ENCODE data around the gene WNT2B. TPM values are rescaled to one million over a fixed set of nuclear protein-coding genes. Genes with fewer than 3 reads are reported as not detected.

Gene WNT2B
- total and polyA plus RNA-seq, 9 of the 15 experiments (the other 6 are each of a cell fraction or from before 2014, with no cell fraction given): 0.02 to 0.06 (median 0.04) TPM; not detected in 3

DNA sequence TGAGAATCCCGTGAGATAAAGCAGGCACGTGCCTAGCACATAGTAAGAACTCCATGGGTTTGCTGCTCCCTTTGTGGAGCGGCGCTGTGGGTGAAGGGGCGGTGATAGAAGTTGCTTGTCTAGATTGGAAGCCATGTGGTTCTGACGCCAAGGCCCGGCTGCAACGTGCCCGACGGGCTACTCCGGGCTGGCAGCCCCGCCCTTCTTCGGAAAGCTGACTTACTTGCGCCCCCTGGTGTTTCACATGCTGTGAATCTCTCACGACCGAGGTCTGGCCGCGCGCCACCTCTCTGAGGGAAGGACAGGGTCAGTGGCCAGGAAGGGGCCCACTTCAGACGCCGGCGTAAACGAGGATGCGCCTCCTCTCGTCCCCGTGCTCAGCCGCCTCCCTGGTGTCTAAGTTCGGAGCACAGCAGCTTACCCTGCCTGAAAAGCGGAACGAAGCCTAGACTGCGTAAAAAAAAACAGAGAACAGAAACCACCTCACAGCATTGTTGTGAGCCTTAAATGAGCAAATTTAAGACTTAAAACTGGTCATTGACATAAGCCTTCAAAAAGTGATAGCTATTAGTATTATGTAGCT is 42.6 kb upstream of the WNT2B start (continued):
- TF ChIP-seq, protein P1, sequence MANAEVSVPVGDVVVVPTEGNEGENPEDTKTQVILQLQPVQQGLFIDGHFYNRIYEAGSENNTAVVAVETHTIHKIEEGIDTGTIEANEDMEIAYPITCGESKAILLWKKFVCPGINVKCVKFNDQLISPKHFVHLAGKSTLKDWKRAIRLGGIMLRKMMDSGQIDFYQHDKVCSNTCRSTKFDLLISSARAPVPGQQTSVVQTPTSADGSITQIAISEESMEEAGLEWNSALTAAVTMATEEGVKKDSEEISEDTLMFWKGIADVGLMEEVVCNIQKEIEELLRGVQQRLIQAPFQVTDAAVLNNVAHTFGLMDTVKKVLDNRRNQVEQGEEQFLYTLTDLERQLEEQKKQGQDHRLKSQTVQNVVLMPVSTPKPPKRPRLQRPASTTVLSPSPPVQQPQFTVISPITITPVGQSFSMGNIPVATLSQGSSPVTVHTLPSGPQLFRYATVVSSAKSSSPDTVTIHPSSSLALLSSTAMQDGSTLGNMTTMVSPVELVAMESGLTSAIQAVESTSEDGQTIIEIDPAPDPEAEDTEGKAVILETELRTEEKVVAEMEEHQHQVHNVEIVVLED (CRISPR knock-in tag; IDR thresholded peaks at IDR 0.05): 0 out of 2 replicates have a peak, but pooled peaks have one; percentile 53
- TF ChIP-seq EWSR1 (IDR thresholded peaks at IDR 0.05; ENCODE audit: borderline replicate concordance, low read depth, partially characterized antibody): no peak
- peak; percentile 97 for TF ChIP-seq MYC (IDR thresholded peaks at IDR 0.05; ENCODE audit: low read depth, low read length)
- TF ChIP-seq MYC (CRISPR knock-in tag; IDR thresholded peaks at IDR 0.05; ENCODE audit: borderline replicate concordance, low read depth): peak; percentile 68; the same call in 1 of the 2 replicates
- TF ChIP-seq POLR2B (IDR thresholded peaks at IDR 0.05; ENCODE audit: low read depth, partially characterized antibody): no peak
- TF ChIP-seq PRPF4 (IDR thresholded peaks at IDR 0.05; ENCODE audit: insufficient read depth, low read depth, low read length, poor library complexity, severe bottlenecking): no peak
- peak; percentile 34; the same call in 1 of the 2 replicates for TF ChIP-seq SMARCA4 (IDR thresholded peaks at IDR 0.05)
- no peak for TF ChIP-seq ZNF354B (CRISPR knock-in tag; IDR thresholded peaks at IDR 0.05)
- peak; percentile 98 for TF ChIP-seq SMC3 (conservative IDR thresholded peaks at IDR 0.05; ENCODE audit: insufficient read depth, low read depth, low read length)
- TF ChIP-seq MEF2A (IDR thresholded peaks at IDR 0.05; ENCODE audit: control insufficient read depth, low read depth, low read length): 0 out of 2 replicates have a peak, but pooled peaks have one; percentile 19
- TF ChIP-seq ZNF384 (IDR thresholded peaks at IDR 0.05; ENCODE audit: low read depth, low read length): peak; percentile 40; the same call in 1 of the 2 replicates
- TF ChIP-seq ZFP36 (IDR thresholded peaks at IDR 0.05; ENCODE audit: low read depth, low read length, partially characterized antibody): peak; percentile 58
- TF ChIP-seq, protein P2, sequence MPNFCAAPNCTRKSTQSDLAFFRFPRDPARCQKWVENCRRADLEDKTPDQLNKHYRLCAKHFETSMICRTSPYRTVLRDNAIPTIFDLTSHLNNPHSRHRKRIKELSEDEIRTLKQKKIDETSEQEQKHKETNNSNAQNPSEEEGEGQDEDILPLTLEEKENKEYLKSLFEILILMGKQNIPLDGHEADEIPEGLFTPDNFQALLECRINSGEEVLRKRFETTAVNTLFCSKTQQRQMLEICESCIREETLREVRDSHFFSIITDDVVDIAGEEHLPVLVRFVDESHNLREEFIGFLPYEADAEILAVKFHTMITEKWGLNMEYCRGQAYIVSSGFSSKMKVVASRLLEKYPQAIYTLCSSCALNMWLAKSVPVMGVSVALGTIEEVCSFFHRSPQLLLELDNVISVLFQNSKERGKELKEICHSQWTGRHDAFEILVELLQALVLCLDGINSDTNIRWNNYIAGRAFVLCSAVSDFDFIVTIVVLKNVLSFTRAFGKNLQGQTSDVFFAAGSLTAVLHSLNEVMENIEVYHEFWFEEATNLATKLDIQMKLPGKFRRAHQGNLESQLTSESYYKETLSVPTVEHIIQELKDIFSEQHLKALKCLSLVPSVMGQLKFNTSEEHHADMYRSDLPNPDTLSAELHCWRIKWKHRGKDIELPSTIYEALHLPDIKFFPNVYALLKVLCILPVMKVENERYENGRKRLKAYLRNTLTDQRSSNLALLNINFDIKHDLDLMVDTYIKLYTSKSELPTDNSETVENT (CRISPR knock-in tag; IDR thresholded peaks at IDR 0.05): 0 out of 2 replicates have a peak, but pooled peaks have one; percentile 27
- TF ChIP-seq PYGO2 (tag; IDR thresholded peaks at IDR 0.05): no peak
- TF ChIP-seq ZNF212 (CRISPR knock-in tag; IDR thresholded peaks at IDR 0.05): no peak
- TF ChIP-seq ZNF121 (CRISPR knock-in tag; conservative IDR thresholded peaks at IDR 0.05): no peak
- no peak for TF ChIP-seq ZNF57 (CRISPR knock-in tag; IDR thresholded peaks at IDR 0.05)
- no peak for TF ChIP-seq SETDB1 (IDR thresholded peaks at IDR 0.05; ENCODE audit: low read length)
- TF ChIP-seq NR4A1 (CRISPR knock-in tag; IDR thresholded peaks at IDR 0.05): no peak
- 0 out of 2 replicates have a peak, but pooled peaks have one; percentile 57 for TF ChIP-seq NR4A1 (tag; IDR thresholded peaks at IDR 0.05)
- TF ChIP-seq ZNF232 (CRISPR knock-in tag; IDR thresholded peaks at IDR 0.05): peak; percentile 87; the same call in 1 of the 2 replicates
- no peak for TF ChIP-seq KDM2B (CRISPR knock-in tag; IDR thresholded peaks at IDR 0.05)
- no peak for TF ChIP-seq PPARD (CRISPR knock-in tag; IDR thresholded peaks at IDR 0.05)
- TF ChIP-seq ZNF133 (CRISPR knock-in tag; IDR thresholded peaks at IDR 0.05): no peak
- TF ChIP-seq, protein P3, sequence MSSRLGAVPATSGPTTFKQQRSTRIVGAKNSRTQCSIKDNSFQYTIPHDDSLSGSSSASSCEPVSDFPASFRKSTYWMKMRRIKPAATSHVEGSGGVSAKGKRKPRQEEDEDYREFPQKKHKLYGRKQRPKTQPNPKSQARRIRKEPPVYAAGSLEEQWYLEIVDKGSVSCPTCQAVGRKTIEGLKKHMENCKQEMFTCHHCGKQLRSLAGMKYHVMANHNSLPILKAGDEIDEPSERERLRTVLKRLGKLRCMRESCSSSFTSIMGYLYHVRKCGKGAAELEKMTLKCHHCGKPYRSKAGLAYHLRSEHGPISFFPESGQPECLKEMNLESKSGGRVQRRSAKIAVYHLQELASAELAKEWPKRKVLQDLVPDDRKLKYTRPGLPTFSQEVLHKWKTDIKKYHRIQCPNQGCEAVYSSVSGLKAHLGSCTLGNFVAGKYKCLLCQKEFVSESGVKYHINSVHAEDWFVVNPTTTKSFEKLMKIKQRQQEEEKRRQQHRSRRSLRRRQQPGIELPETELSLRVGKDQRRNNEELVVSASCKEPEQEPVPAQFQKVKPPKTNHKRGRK (tag; IDR thresholded peaks at IDR 0.05): no peak

Data from K562 (cell line).